ENCODE measurements around the gene PGC. TPM values are rescaled to one million over a fixed set of nuclear protein-coding genes. Genes with fewer than 3 reads are reported as not detected.

PGC gene
- total and polyA plus RNA-seq, 2 of the 8 experiments (the other 6 are each of a cell fraction or from before 2014, with no cell fraction given), result 0.09 TPM; not detected in 1

GRCh38 chr6:41775293-41775882 lies 28.2 kb upstream of the PGC start:
- Histone ChIP-seq H3K23me2 (ENCODE audit: low read depth, low read length) (peaks cover 4% of the 10 kb centered on the region; the same call in 1 of the 2 replicates), H3K36me3 (ENCODE audit: control insufficient read depth in 2 of 4, insufficient read depth in 4 of 4, low read length in 3 of 4) (peaks cover 0 to 7% (median 4%) of the 10 kb centered on the region in 4 experiments; a peak in 5 of 8 replicates), H2BK20ac (ENCODE audit: low read length) (no peak overlapping the region), H3K14ac (ENCODE audit: insufficient read length) (no peak overlapping the region), H3K27ac (ENCODE audit: low read depth, low read length) (no peak overlapping the region), H3K18ac (ENCODE audit: extremely low read depth, low read length) (no peak overlapping the region), H2BK12ac (ENCODE audit: low read depth, low read length) (no peak overlapping the region), H4K8ac (ENCODE audit: extremely low read depth, insufficient read depth, low read length) (no peak overlapping the region), H3K4ac (replicated peaks; ENCODE audit: insufficient read length, low read depth, low read length) (no peak overlapping the region), H3K9me3 (ENCODE audit: insufficient read depth in 2 of 2, low read depth in 1 of 2, low read length in 1 of 2) (no peaks in the 10 kb centered on the region), H3K56ac (replicated peaks; ENCODE audit: insufficient read length, low read depth, low read length) (no peak overlapping the region), H4K5ac (ENCODE audit: insufficient read length, low read depth, low read length) (no peak overlapping the region), H3K79me2 (ENCODE audit: control insufficient read depth in 1 of 2, insufficient read depth in 2 of 2, low read length in 2 of 2) (no peaks in the 10 kb centered on the region), H4K91ac (replicated peaks; ENCODE audit: insufficient read length, low read length) (no peak overlapping the region), H2BK120ac (replicated peaks; ENCODE audit: low read depth, low read length) (no peak overlapping the region), H2AK5ac (ENCODE audit: low read depth, low read length) (no peak overlapping the region), H3K4me3 (ENCODE audit: extremely low read depth in 1 of 4, insufficient read depth in 2 of 4, low read depth in 3 of 4, low read length in 4 of 4) (no peak overlapping the region), H3K23ac (ENCODE audit: insufficient read length) (no peak overlapping the region), H2BK5ac (ENCODE audit: low read depth, low read length) (no peak overlapping the region), H3K4me1 (replicated peaks in 1 of 4; ENCODE audit: control insufficient read depth in 3 of 4, insufficient read depth in 4 of 4, low read length in 3 of 4) (peaks cover 0 to 5% (median 3%) of the 10 kb centered on the region in 4 experiments; a peak in 1 of 7 replicates), H4K20me1 (replicated peaks in 1 of 2; ENCODE audit: control insufficient read depth in 1 of 2, insufficient read depth in 2 of 2, low read length in 2 of 2) (peaks cover 0 to 3% of the 10 kb centered on the region in 2 experiments), H3K9ac (replicated peaks in 1 of 4; ENCODE audit: extremely low read depth in 1 of 4, low read depth in 3 of 4, low read length in 3 of 4) (no peak overlapping the region), H3K4me2 (ENCODE audit: insufficient read depth in 1 of 2, low read depth in 2 of 2, low read length in 2 of 2) (no peak overlapping the region), H2BK15ac (ENCODE audit: low read length) (no peak overlapping the region), H2AFZ (ENCODE audit: low read length) (no peak overlapping the region), H3K79me1 (ENCODE audit: low read depth, low read length) (no peaks in the 10 kb centered on the region), H3K27me3 (replicated peaks in 1 of 4; ENCODE audit: control insufficient read depth in 3 of 4, extremely low read depth in 1 of 4, insufficient read depth in 3 of 4, low read length in 3 of 4) (no peaks in the 10 kb centered on the region; a peak in 1 of 7 replicates)
- POLR2A ChIA-PET (ENCODE audit: partially characterized antibody), result interaction anchor here (0.7 kb wide), 1 partner anchor 12 kb away, joined by 3 read pairs; the partner anchor contains the start of gene TOMM6
- DNase-seq (ENCODE audit: low read depth in 1 of 2, low spot score in 2 of 2) (no peak), FAIRE-seq (no peak)
- CTCF ChIA-PET (ENCODE audit: partially characterized antibody), result interaction anchor here (0.7 to 5.2 kb wide), 33 partner anchors 9 to 441 kb away, joined by 3 to 58 read pairs (median 6); partner anchors contain the start of genes TFEB and TOMM6
- WGBS, 2 experiments (ENCODE audit: extremely low coverage in 1 of 2, insufficient coverage in 1 of 2, insufficient read length in 1 of 2, insufficient replicate concordance in 2 of 2, low coverage in 1 of 2, low lambda C conversion rate in 2 of 2, missing lambda C conversion rate in 1 of 2), result 88% methylated on average over 13 of the region's 13 CpGs; no CpG with 5 or more reads in 1 of the 2 experiments
- TF ChIP-seq POLR2A (IDR thresholded peaks at IDR 0.05; ENCODE audit: control extremely low read depth in 1 of 2, low read depth in 2 of 2, low read length in 2 of 2) (no peak), TAF7 (optimal IDR thresholded peaks at IDR 0.05; ENCODE audit: borderline replicate concordance, low read depth, low read length) (no peak)

Measured in H1 (cell line).